HG03432 (cell line): ENCODE data around the gene FAM234A.

Source experiments
- ATAC-seq: cut with Tn5 transposase; IDR thresholded peaks from one replicate; pipeline ENCODE4 v1.9.1; 2021; ENCODE audit warnings: mild to moderate bottlenecking, moderate library complexity; ENCODE audit not compliant: unreplicated experiment

FAM234A gene

DNA sequence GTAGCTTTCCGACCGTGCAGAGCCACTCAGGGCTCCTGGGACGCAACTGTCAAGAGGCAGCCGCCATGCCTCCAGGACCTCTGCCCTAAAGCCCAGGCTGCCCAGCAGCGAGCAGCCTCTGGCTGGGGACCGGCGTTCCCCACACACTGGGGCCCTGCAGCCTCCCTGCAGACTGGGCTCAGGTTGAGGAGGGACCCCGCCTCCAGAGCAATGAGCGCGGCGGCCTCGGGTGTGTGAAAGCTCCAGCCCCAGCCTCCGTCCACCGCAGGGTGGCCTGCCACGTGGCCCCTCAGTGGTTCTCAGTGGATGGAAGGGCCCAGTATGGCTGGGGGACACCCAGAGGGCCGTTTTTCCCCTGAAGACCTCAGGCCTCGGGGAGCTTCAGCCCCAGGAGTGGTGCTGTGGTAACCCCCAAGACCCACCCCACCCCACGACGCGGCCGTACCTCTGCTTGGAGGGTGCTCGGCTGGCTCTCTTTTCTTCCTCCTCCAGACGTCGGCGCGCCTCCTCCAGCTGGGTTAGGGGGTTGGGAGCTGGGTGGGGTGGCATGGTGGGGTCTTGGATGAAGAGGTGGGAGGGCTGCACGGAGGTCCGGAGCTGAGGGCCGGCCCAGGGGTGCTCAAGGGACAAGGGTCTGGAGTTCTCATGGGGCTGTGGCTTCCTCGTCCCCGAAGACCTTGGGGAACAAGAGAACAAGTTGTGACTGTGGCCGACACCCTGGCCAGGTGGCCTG is 58.6 kb downstream of the FAM234A start:
- ATAC-seq: no peak

DNA sequence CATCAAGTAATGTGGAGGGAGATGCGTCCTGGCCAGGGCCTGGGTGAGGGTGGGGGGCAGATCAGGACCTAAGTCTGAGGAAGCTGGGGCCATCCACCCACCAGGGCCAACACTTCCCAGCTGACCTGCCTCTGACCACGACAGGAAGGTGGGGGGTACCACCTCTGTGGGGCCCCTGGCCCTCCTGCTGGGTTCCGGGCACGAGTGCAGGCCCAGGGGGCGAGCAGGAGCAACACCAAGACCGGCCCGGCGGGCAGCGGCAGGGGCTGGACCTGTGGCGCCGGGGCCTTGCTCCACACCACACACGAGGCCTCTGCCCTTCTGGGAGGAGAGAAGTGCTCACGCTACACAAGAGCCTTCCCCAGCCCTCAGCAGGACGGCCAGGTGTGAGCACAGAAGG is 61.7 kb downstream of the FAM234A start:
- ATAC-seq: no peak

- no peak for ATAC-seq
Measured at GRCh38 chr16:296806-297510, 62.3 kb downstream of the FAM234A start.

- ATAC-seq: no peak
Measured at GRCh38 chr16:297832-298231, 63.2 kb downstream of the FAM234A start.

GRCh38 chr16:301235-301634 is 66.6 kb downstream of the FAM234A start:
- ATAC-seq: no peak

- no peak for ATAC-seq
Measured at GRCh38 chr16:301950-302349, 67.3 kb downstream of the FAM234A start.

- no peak for ATAC-seq
Measured at GRCh38 chr16:303760-304505, 69.3 kb downstream of the FAM234A start.

DNA sequence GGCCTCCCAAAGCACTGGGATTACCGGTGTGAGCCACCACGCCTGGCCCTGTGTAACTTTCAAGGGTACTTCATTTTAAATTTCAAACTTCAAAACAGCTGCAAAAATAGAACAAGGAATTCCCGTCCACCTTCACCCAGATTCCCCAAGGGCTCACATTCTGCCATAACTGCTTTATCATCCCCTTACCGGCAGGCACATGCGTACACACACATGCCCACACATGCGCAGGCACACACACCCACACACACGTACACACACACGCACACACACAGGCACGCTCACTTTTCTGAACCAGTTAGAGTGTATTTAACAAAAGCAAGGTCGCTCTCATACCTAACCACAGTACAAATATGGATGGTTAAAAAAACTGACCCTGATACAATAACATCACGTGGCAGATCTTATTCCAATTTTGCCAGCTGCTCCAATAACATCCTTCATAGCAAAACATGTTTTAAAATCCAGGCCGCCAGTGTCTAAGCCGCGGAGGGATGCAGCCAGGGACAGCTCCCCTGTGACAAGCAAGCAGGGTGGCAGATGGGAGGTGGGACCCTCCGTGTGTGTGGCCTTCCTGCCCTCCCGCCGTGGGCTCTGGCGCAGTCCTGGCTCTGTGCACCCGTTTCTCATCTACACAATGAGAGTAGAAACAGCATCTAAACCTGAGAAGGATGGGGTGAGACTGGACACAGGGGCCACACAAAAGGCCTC is 71.5 kb downstream of the FAM234A start:
- ATAC-seq: no peak

DNA sequence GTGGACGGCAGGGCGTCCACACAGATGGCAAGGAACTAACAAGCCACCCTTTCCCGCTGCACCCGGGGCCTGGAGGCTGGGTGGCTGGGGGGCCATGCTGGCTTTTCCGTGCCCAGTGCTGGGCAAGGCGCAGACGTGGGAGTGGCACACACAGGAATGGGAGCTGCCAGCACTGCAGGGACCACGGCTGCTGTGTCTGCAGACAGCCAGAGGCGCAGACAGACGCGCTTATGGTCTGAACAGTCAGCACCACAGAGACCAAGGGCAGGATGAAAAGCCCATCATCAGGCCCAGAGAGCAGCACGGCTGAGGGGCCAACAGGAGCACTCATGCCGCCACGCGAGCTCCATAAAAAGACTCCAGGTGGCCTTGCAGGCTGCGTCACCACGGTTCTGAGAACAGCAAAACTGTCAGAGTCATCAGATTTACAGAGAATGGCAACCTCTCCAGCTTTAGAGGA is 72.3 kb downstream of the FAM234A start:
- no peak for ATAC-seq

DNA sequence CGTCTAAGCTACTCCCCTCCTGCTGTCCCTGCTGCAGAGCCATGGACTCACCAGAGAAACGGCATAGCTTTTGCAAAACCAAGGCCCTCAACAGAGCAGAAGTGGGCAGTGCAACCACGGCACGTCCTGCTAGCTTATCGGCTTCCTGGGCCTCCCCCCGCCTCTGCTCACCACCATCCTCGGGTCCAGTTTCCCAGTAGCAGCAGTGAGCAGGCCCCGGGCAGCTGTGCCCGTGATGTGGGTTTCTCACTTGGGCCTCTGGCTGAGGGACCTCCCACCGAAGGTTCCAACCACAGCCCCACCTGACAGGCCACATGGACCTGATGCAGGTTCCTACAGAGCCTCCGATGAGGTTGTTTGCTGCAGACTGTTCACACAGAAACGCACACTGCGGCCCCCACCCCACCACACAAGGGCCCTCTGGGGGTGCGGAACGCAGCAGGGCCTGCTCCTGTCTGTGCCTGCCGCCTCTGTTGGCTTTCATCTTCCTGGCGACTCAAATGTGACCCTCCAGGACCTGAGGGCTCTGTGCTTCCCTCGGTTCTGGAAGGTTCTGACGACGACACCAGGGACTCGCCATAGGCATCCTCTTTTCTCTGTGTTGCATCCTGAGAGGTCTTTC is 73.2 kb downstream of the FAM234A start:
- no peak for ATAC-seq

GRCh38 chr16:309476-309875 is 74.9 kb downstream of the FAM234A start:
- ATAC-seq: no peak

- ATAC-seq: no peak
Measured at GRCh38 chr16:311725-312124, 77.1 kb downstream of the FAM234A start.

- no peak for ATAC-seq
Measured at GRCh38 chr16:314351-314750, 79.7 kb downstream of the FAM234A start.

DNA sequence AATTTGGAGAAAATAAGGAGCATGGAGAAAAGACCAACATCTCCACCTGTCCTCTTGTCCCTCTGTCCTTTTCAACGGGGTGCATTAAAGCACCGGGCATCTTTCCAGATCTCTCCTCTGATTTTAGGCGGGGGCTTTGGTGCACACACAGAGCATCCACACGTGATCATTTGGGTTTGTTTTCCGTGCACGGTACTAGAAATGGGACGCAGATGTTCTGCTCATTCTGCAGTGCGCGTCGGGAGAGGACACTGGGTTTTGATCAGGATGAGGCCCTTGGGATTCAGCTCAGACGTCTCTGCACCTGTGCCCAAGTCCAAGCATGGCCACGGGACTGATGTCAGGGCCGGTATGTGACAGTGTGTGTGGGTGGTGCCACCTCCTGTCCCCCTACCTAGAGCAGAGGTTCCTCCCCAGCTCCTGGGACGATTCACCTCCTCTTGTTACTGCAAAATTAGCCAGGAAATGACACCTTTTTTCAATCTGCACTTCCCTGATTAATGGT is 80.2 kb downstream of the FAM234A start:
- ATAC-seq: no peak
